ENCODE measurements around the gene LAMA5.

GRCh38 chr20:62409086-62409853, 42.2 kb upstream of the LAMA5 start:
- no peak for TF ChIP-seq CTCF (IDR thresholded peaks at IDR 0.05)
- TF ChIP-seq POLR2A (IDR thresholded peaks at IDR 0.05): no peak

Measured in thyroid gland (tissue), 4 donors.